Muscle of leg (tissue), 11 donors: ENCODE measurements around the gene ANAPC10. TPM values are rescaled to one million over a fixed set of nuclear protein-coding genes. Genes with fewer than 3 reads are reported as not detected.

Experiments used
- DNase-seq: peaks from one replicate; pipeline ENCODE4 v3.0.0; 2013
- H3K27ac ChIP-seq: one replicate; pipeline ENCODE4 v1.5.1; 2013; ENCODE audit warnings: mild to moderate bottlenecking, low read length, control low read depth
- H3K27me3 ChIP-seq: one replicate; pipeline ENCODE4 v1.6.1; 2013; ENCODE audit warnings: low read length; ENCODE audit not compliant: control insufficient read depth, insufficient read depth
- H3K36me3 ChIP-seq: one replicate; pipeline ENCODE4 v1.6.1; 2013; ENCODE audit warnings: low read length; ENCODE audit not compliant: control insufficient read depth, insufficient read depth
- H3K4me1 ChIP-seq: one replicate; pipeline ENCODE4 v1.6.1; 2013; ENCODE audit warnings: low read length; ENCODE audit not compliant: control insufficient read depth, insufficient read depth
- H3K4me3 ChIP-seq: one replicate; pipeline ENCODE4 v1.5.1; 2013; ENCODE audit warnings: low read length, control low read depth
- H3K9me3 ChIP-seq: replicated peaks from 2 replicates; pipeline ENCODE4 v1.6.1; 2013; ENCODE audit warnings: low read depth, low read length; ENCODE audit not compliant: control insufficient read depth
- WGBS: methylation state at CpG from one replicate; pipeline ENCODE4 v1.1.5; 2013; ENCODE audit warnings: missing lambda C conversion rate; ENCODE audit not compliant: insufficient coverage; 5-methylcytosine and 5-hydroxymethylcytosine counted together
- polyA plus RNA-seq, 8 donors: library from polyadenylated mRNA; unstranded; fragments of 120-200 nt; gene quantifications; one replicate each; pipeline versions ENCODE4 v1.2.1 to v1.2.3, GENCODE V29; 2013; ENCODE audit warnings: inconsistent platforms in 1 of 8, low replicate concordance in 1 of 8; ENCODE audit not compliant: insufficient read length in 8 of 8, insufficient read depth in 1 of 8
- total RNA-seq: library from RNA; stranded (reverse); fragments of 120-200 nt; gene quantifications from one replicate; pipeline ENCODE4 v1.2.4, GENCODE V29; 2013

The ANAPC10 gene
- total and polyA plus RNA-seq, 9 donors: 14.8 to 28.8 (median 17.7) TPM

GRCh38 chr4:144985014-144985413, 113.0 kb downstream of the ANAPC10 start:
- peak; percentile 38 for DNase-seq
- H3K4me1 ChIP-seq: no peaks in the 10 kb centered on the region
- no peaks in the 10 kb centered on the region for H3K36me3 ChIP-seq
- H3K27me3 ChIP-seq: no peaks in the 10 kb centered on the region
- no peak overlapping the region for H3K4me3 ChIP-seq
- H3K27ac ChIP-seq: no peak overlapping the region
- no peaks in the 10 kb centered on the region for H3K9me3 ChIP-seq

GRCh38 chr4:144984241-144984640, 113.8 kb downstream of the ANAPC10 start:
- H3K27ac ChIP-seq: no peak overlapping the region
- WGBS: no CpG with 5 or more reads among the region's 3 CpGs
- H3K27me3 ChIP-seq: no peaks in the 10 kb centered on the region
- H3K36me3 ChIP-seq: no peaks in the 10 kb centered on the region
- peak; percentile 52 for DNase-seq
- no peaks in the 10 kb centered on the region for H3K4me1 ChIP-seq
- peaks cover 3% of the 10 kb centered on the region for H3K9me3 ChIP-seq
- H3K4me3 ChIP-seq: no peak overlapping the region

- no peaks in the 10 kb centered on the region for H3K27me3 ChIP-seq
- H3K4me3 ChIP-seq: no peak overlapping the region
- WGBS: no CpG with 5 or more reads among the region's 2 CpGs
- no peaks in the 10 kb centered on the region for H3K36me3 ChIP-seq
- H3K27ac ChIP-seq: no peak overlapping the region
- H3K9me3 ChIP-seq: peaks cover 4% of the 10 kb centered on the region
- no peaks in the 10 kb centered on the region for H3K4me1 ChIP-seq
- DNase-seq: no peak
Measured at GRCh38 chr4:144975718-144976117, 122.3 kb downstream of the ANAPC10 start.

GRCh38 chr4:144970597-144970996, 127.4 kb downstream of the ANAPC10 start:
- WGBS: no CpG with 5 or more reads among the region's 1 CpG
- H3K4me3 ChIP-seq: no peak overlapping the region
- no peaks in the 10 kb centered on the region for H3K9me3 ChIP-seq
- no peaks in the 10 kb centered on the region for H3K36me3 ChIP-seq
- H3K27ac ChIP-seq: no peak overlapping the region
- DNase-seq: no peak
- H3K4me1 ChIP-seq: no peaks in the 10 kb centered on the region
- no peaks in the 10 kb centered on the region for H3K27me3 ChIP-seq

GRCh38 chr4:144969821-144970220, 128.2 kb downstream of the ANAPC10 start:
- H3K27ac ChIP-seq: no peak overlapping the region
- no peaks in the 10 kb centered on the region for H3K4me1 ChIP-seq
- DNase-seq: no peak
- no peaks in the 10 kb centered on the region for H3K9me3 ChIP-seq
- no peak overlapping the region for H3K4me3 ChIP-seq
- H3K27me3 ChIP-seq: no peaks in the 10 kb centered on the region
- WGBS: no CpG with 5 or more reads among the region's 2 CpGs
- no peaks in the 10 kb centered on the region for H3K36me3 ChIP-seq

GRCh38 chr4:144968606-144969005, 129.4 kb downstream of the ANAPC10 start:
- no peaks in the 10 kb centered on the region for H3K27me3 ChIP-seq
- DNase-seq: no peak
- no peak overlapping the region for H3K4me3 ChIP-seq
- H3K9me3 ChIP-seq: no peaks in the 10 kb centered on the region
- H3K36me3 ChIP-seq: no peaks in the 10 kb centered on the region
- no CpG with 5 or more reads among the region's 3 CpGs for WGBS
- no peaks in the 10 kb centered on the region for H3K4me1 ChIP-seq
- no peak overlapping the region for H3K27ac ChIP-seq

DNA sequence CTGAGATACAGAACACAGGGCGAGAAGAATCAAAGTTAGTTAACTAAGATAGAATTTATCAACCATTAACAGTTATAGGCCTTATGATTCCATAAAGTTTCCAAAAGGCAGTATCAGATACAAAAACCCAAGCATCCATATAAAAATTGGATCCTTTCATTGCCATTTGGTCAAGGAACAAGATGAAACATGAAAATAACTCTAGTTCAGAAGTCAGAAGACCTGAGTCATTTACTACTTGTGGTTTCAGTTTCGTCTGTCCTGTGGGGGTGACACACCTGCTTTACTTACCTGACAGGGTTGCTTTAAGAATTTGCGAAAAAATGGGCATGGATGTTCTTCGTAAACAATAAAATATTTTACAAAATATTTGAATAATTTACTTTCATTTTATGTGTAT, 130.8 kb downstream of the ANAPC10 start:
- Histone ChIP-seq H3K9me3 (no peaks in the 10 kb centered on the region), H3K36me3 (no peaks in the 10 kb centered on the region), H3K4me1 (no peaks in the 10 kb centered on the region), H3K4me3 (no peak overlapping the region), H3K27me3 (no peaks in the 10 kb centered on the region), H3K27ac (no peak overlapping the region)
- WGBS: 100% methylated on average over 1 of the region's 4 CpGs
- DNase-seq: no peak

DNA sequence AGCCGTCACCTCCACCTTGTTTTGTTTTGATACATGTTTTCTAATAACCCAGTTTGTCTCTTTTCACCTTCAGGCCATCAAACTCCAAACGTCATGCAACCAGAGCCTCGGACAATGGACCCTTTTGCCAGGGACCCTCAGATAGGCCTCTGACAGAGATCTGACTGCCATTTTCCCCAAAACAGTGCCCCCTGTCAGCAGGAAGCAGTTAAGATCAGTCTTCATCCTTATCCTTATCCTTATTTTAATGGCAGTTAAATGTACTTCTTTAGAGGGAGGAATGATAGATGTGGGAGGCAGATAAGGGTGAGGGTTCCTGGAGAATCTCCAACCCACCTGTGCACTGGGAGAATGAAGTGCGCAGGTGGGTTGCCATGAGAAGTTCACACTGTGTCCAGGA, 135.7 kb downstream of the ANAPC10 start:
- H3K4me3 ChIP-seq: no peak overlapping the region
- no peak for DNase-seq
- no peaks in the 10 kb centered on the region for H3K36me3 ChIP-seq
- H3K27ac ChIP-seq: no peak overlapping the region
- H3K9me3 ChIP-seq: peaks cover 3% of the 10 kb centered on the region
- no peaks in the 10 kb centered on the region for H3K4me1 ChIP-seq
- H3K27me3 ChIP-seq: no peaks in the 10 kb centered on the region
- 79% methylated on average over 3 of the region's 4 CpGs for WGBS

DNA sequence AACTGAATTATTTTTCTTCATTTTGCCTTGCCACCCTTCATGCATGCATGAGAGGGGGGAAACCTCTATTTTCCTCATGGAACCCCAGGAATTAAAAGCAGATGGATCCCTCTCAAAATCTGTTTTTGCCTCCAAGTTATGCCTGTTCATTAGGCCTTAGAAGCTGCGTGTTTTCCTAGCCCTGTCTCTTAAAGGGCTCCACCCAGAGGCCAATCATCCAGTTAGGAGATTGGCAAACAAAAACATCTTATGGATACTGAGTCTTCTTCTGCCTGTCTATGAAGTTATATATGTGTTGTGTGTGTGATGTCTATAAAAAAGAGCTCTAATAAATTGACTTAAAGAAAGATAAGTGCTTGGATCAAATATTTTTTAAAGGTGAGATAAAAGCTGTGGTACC, 142.9 kb downstream of the ANAPC10 start:
- H3K9me3 ChIP-seq: peaks cover 25% of the 10 kb centered on the region
- no peaks in the 10 kb centered on the region for H3K27me3 ChIP-seq
- H3K36me3 ChIP-seq: no peaks in the 10 kb centered on the region
- no peak for DNase-seq
- H3K27ac ChIP-seq: no peak overlapping the region
- H3K4me3 ChIP-seq: no peak overlapping the region
- H3K4me1 ChIP-seq: no peaks in the 10 kb centered on the region
- no CpG with 5 or more reads among the region's 1 CpG for WGBS

- peaks cover 25% of the 10 kb centered on the region for H3K9me3 ChIP-seq
- no peaks in the 10 kb centered on the region for H3K36me3 ChIP-seq
- H3K4me1 ChIP-seq: no peaks in the 10 kb centered on the region
- H3K27me3 ChIP-seq: no peaks in the 10 kb centered on the region
- H3K4me3 ChIP-seq: no peak overlapping the region
- WGBS: 83% methylated on average over 1 of the region's 1 CpG
- DNase-seq: no peak
- no peak overlapping the region for H3K27ac ChIP-seq
Measured at GRCh38 chr4:144954230-144954629, 143.8 kb downstream of the ANAPC10 start.

DNA sequence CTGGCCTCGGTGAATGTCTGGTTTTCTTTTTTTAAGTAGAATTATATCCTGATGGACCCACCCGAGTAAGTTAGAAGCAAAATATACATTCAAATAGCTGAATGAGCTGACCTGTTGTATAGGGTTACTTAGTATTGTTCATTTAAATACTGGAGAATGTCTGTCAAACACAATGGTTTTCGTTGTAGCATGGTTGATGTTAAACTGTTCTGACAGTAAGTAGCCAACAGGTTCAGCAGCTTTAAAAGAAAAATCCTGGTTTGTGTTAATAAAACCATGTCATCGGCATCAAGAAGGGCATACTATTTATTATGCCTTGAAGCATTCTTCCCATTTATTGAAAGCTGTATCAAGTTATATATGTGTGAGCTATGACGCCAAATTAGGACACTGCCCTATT, 149.6 kb downstream of the ANAPC10 start:
- Histone ChIP-seq H3K4me1 (no peaks in the 10 kb centered on the region), H3K36me3 (no peaks in the 10 kb centered on the region), H3K27me3 (no peaks in the 10 kb centered on the region), H3K4me3 (no peak overlapping the region), H3K27ac (no peak overlapping the region), H3K9me3 (peaks cover 12% of the 10 kb centered on the region)
- no peak for DNase-seq
- 80% methylated on average over 1 of the region's 5 CpGs for WGBS
